ENCODE results near the gene MMRN1. TPM values are rescaled to one million over a fixed set of nuclear protein-coding genes. Genes with fewer than 3 reads are reported as not detected.

MMRN1 gene
- total RNA-seq, 1 experiment from 2014 or later: not detected

DNA sequence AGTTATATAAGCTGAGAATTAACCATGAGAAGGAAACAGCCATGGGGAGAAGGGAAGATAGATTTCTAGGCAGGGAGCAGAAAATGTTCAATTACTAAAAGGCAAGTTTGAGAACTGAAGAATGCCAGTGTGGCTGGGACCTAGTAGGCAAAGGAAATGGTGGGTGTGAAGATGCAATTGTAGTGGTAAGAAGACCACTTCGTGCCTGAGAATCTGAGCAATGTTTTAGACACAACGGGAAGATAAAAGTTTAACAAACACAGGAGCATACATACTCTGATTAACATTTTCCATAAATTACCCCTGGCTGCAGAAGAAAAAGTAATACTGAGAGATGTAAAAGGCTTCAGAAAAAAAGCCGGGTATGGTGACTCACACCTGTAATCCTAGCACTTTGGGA, 18.1 kb upstream of the MMRN1 start:
- POLR2A ChIA-PET: no interaction called here
- intact Hi-C loops (cut with micrococcal nuclease; ENCODE audit: unreplicated experiment): loop anchor here (10.0 kb wide), 1 partner anchor 222 kb away; no protein-coding TSS in a partner anchor
- in situ Hi-C loops (cut with HindIII; ENCODE audit: low pct_unique_long_range_greater_than_20kb, low sequenced_read_pairs): no loop called here
- no peaks in the 10 kb centered on the region for H3K27me3 ChIP-seq (ENCODE audit: control insufficient read depth, insufficient read depth, low read length)
- DNase-seq (ENCODE audit: low read depth, low spot score) (no peak), ATAC-seq (no peak)
- H3K27ac ChIP-seq (ENCODE audit: low read length): no peak overlapping the region
- no peaks in the 10 kb centered on the region for H3K36me3 ChIP-seq (ENCODE audit: control insufficient read depth, insufficient read depth, low read length)
- H3K4me3 ChIP-seq (ENCODE audit: low read depth in 2 of 2, low read length in 2 of 2): no peak overlapping the region
- no peaks in the 10 kb centered on the region for H3K4me1 ChIP-seq (ENCODE audit: control insufficient read depth, insufficient read depth, low read length)
- CTCF ChIA-PET: no interaction called here
- no TSS peak for BruUV-seq (replicated peaks)
- H3K9me3 ChIP-seq (ENCODE audit: control insufficient read depth, insufficient read depth, low read depth, low read length): no peaks in the 10 kb centered on the region
- no peak for TF ChIP-seq TCF7L2 (IDR thresholded peaks at IDR 0.05; ENCODE audit: low read depth, low read length)

DNA sequence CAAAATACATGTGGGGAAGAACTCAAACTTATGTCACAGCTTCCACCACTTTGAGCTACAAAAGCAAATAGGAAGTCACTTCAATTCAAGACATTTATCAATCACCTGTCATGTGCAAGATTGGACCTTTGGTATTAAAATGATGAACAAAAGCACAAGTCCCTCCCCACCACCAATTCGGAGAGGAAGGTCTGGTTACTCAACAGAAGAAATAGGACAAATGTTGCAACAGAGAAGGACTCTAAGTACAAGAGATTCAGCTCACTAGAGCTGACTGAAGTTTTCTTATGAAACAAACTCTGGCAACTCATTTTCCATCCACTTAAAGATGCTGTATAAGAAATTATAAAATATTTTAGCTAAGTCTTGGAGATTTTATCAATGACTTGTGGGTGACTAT, 16.0 kb upstream of the MMRN1 start:
- CTCF ChIA-PET: no interaction called here
- no peaks in the 10 kb centered on the region for H3K27me3 ChIP-seq (ENCODE audit: control insufficient read depth, insufficient read depth, low read length)
- in situ Hi-C loops (cut with HindIII; ENCODE audit: low pct_unique_long_range_greater_than_20kb, low sequenced_read_pairs): no loop called here
- H3K4me1 ChIP-seq (ENCODE audit: control insufficient read depth, insufficient read depth, low read length): no peaks in the 10 kb centered on the region
- intact Hi-C loops (cut with micrococcal nuclease; ENCODE audit: unreplicated experiment): loop anchor here (10.0 kb wide), 1 partner anchor 224 kb away; no protein-coding TSS in a partner anchor
- H3K9me3 ChIP-seq (ENCODE audit: control insufficient read depth, insufficient read depth, low read depth, low read length): no peaks in the 10 kb centered on the region
- DNase-seq (ENCODE audit: low read depth, low spot score) (no peak), ATAC-seq (no peak)
- no peaks in the 10 kb centered on the region for H3K36me3 ChIP-seq (ENCODE audit: control insufficient read depth, insufficient read depth, low read length)
- TF ChIP-seq POLR2AphosphoS5 (IDR thresholded peaks at IDR 0.05; ENCODE audit: low read depth, low read length) (no peak), TCF7L2 (IDR thresholded peaks at IDR 0.05; ENCODE audit: low read depth, low read length) (no peak), SIN3A (IDR thresholded peaks at IDR 0.05; ENCODE audit: borderline replicate concordance, insufficient read depth, low read depth, low read length) (no peak)
- TF ChIP-seq, protein P1, sequence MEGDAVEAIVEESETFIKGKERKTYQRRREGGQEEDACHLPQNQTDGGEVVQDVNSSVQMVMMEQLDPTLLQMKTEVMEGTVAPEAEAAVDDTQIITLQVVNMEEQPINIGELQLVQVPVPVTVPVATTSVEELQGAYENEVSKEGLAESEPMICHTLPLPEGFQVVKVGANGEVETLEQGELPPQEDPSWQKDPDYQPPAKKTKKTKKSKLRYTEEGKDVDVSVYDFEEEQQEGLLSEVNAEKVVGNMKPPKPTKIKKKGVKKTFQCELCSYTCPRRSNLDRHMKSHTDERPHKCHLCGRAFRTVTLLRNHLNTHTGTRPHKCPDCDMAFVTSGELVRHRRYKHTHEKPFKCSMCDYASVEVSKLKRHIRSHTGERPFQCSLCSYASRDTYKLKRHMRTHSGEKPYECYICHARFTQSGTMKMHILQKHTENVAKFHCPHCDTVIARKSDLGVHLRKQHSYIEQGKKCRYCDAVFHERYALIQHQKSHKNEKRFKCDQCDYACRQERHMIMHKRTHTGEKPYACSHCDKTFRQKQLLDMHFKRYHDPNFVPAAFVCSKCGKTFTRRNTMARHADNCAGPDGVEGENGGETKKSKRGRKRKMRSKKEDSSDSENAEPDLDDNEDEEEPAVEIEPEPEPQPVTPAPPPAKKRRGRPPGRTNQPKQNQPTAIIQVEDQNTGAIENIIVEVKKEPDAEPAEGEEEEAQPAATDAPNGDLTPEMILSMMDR (IDR thresholded peaks at IDR 0.05): no peak
- TF ChIP-seq, protein P2, sequence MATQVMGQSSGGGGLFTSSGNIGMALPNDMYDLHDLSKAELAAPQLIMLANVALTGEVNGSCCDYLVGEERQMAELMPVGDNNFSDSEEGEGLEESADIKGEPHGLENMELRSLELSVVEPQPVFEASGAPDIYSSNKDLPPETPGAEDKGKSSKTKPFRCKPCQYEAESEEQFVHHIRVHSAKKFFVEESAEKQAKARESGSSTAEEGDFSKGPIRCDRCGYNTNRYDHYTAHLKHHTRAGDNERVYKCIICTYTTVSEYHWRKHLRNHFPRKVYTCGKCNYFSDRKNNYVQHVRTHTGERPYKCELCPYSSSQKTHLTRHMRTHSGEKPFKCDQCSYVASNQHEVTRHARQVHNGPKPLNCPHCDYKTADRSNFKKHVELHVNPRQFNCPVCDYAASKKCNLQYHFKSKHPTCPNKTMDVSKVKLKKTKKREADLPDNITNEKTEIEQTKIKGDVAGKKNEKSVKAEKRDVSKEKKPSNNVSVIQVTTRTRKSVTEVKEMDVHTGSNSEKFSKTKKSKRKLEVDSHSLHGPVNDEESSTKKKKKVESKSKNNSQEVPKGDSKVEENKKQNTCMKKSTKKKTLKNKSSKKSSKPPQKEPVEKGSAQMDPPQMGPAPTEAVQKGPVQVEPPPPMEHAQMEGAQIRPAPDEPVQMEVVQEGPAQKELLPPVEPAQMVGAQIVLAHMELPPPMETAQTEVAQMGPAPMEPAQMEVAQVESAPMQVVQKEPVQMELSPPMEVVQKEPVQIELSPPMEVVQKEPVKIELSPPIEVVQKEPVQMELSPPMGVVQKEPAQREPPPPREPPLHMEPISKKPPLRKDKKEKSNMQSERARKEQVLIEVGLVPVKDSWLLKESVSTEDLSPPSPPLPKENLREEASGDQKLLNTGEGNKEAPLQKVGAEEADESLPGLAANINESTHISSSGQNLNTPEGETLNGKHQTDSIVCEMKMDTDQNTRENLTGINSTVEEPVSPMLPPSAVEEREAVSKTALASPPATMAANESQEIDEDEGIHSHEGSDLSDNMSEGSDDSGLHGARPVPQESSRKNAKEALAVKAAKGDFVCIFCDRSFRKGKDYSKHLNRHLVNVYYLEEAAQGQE (IDR thresholded peaks at IDR 0.05; ENCODE audit: insufficient read depth in 1 of 2, low read depth in 2 of 2, low read length in 1 of 2): no peak
- no peak overlapping the region for H3K27ac ChIP-seq (ENCODE audit: low read length)
- POLR2A ChIA-PET: no interaction called here
- no peak overlapping the region for H3K4me3 ChIP-seq (ENCODE audit: low read depth in 2 of 2, low read length in 2 of 2)
- no TSS peak for BruUV-seq (replicated peaks)

DNA sequence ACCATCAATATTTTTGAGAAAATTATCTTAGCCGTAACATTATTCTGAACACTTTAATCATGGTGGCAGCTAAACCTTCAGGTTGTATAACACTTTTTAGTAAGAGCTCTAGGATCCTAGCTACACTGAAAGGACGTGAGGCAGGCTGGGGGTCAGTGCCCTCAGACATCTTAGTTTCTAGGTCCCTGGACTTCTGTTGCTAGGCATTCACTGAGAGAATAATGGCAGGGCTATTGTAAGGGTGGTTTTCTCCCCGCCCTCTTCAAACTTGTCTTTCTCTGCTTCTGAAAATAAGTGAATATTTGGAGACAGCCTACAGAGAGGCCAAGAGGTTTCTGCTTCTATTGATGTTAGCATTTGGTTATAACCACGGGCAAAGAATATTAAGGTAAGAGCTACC, 15.4 kb upstream of the MMRN1 start:
- TF ChIP-seq TCF7L2 (IDR thresholded peaks at IDR 0.05; ENCODE audit: low read depth, low read length): no peak
- TF ChIP-seq, protein P2 (IDR thresholded peaks at IDR 0.05; ENCODE audit: insufficient read depth in 1 of 2, low read depth in 2 of 2, low read length in 1 of 2): no peak
- TF ChIP-seq SIN3A (IDR thresholded peaks at IDR 0.05; ENCODE audit: borderline replicate concordance, insufficient read depth, low read depth, low read length): no peak
- TF ChIP-seq, protein P1 (IDR thresholded peaks at IDR 0.05): no peak
- no peak for TF ChIP-seq POLR2AphosphoS5 (IDR thresholded peaks at IDR 0.05; ENCODE audit: low read depth, low read length)
- no peaks in the 10 kb centered on the region for H3K4me1 ChIP-seq (ENCODE audit: control insufficient read depth, insufficient read depth, low read length)
- in situ Hi-C loops (cut with HindIII; ENCODE audit: low pct_unique_long_range_greater_than_20kb, low sequenced_read_pairs): no loop called here
- CTCF ChIA-PET: no interaction called here
- H3K9me3 ChIP-seq (ENCODE audit: control insufficient read depth, insufficient read depth, low read depth, low read length): no peaks in the 10 kb centered on the region
- ATAC-seq (no peak), DNase-seq (ENCODE audit: low read depth, low spot score) (no peak)
- POLR2A ChIA-PET: no interaction called here
- no peaks in the 10 kb centered on the region for H3K27me3 ChIP-seq (ENCODE audit: control insufficient read depth, insufficient read depth, low read length)
- no peak overlapping the region for H3K4me3 ChIP-seq (ENCODE audit: low read depth in 2 of 2, low read length in 2 of 2)
- no peaks in the 10 kb centered on the region for H3K36me3 ChIP-seq (ENCODE audit: control insufficient read depth, insufficient read depth, low read length)
- no peak overlapping the region for H3K27ac ChIP-seq (ENCODE audit: low read length)
- no TSS peak for BruUV-seq (replicated peaks)
- intact Hi-C loops (cut with micrococcal nuclease; ENCODE audit: unreplicated experiment): loop anchor here (10.0 kb wide), 1 partner anchor 224 kb away; no protein-coding TSS in a partner anchor
